ENCODE data around the gene PPP2R5C. TPM values are rescaled to one million over a fixed set of nuclear protein-coding genes. Genes with fewer than 3 reads are reported as not detected.
"Not testable (repeated sequence)": the region's sequence is repeated elsewhere in the genome, so short reads cannot be mapped to it uniquely, and the experiment has no call there.

Gene PPP2R5C
- polyA plus RNA-seq, 3 donors, result 92.1 to 105 (median 95.3) TPM

GRCh38 chr14:101740981-101741380 lies 20.5 kb upstream of the PPP2R5C start:
- DNase-seq, result no peak

GRCh38 chr14:101743701-101744100 lies 17.8 kb upstream of the PPP2R5C start:
- DNase-seq, result no peak

- DNase-seq, result not testable (repeated sequence)
Observed at GRCh38 chr14:101744382-101744781, 17.1 kb upstream of the PPP2R5C start.

GRCh38 chr14:101749756-101750155 lies 11.8 kb upstream of the PPP2R5C start:
- DNase-seq, result not testable (repeated sequence)

- DNase-seq, result no peak
Observed at GRCh38 chr14:101754893-101755292, 6.6 kb upstream of the PPP2R5C start.

- no peak for DNase-seq
Observed at GRCh38 chr14:101755591-101756324, 5.8 kb upstream of the PPP2R5C start.

- no peak for DNase-seq
Observed at GRCh38 chr14:101757064-101757838, 4.3 kb upstream of the PPP2R5C start.

- no peak for DNase-seq
Observed at GRCh38 chr14:101757839-101758211, 3.7 kb upstream of the PPP2R5C start.

- DNase-seq, result no peak
Observed at GRCh38 chr14:101758913-101759593, 2.5 kb upstream of the PPP2R5C start.

- DNase-seq, result peak; percentile 95
Observed at GRCh38 chr14:101760138-101761011, 1.1 kb upstream of the PPP2R5C start.

GRCh38 chr14:101761881-101762529 lies 496 bp downstream of the PPP2R5C start:
- DNase-seq, result no peak

GRCh38 chr14:101762530-101763101 lies 1.1 kb downstream of the PPP2R5C start:
- DNase-seq, result no peak

GRCh38 chr14:101763941-101764709 lies 2.6 kb downstream of the PPP2R5C start:
- DNase-seq, result no peak

- no peak for DNase-seq
Observed at GRCh38 chr14:101767618-101768362, 6.3 kb downstream of the PPP2R5C start.

GRCh38 chr14:101770183-101770582 lies 8.7 kb downstream of the PPP2R5C start:
- DNase-seq, result no peak

- DNase-seq, result no peak
Observed at GRCh38 chr14:101772770-101773169, 11.3 kb downstream of the PPP2R5C start.

GRCh38 chr14:101773378-101773777 lies 11.9 kb downstream of the PPP2R5C start:
- no peak for DNase-seq

- DNase-seq, result no peak
Observed at GRCh38 chr14:101774006-101774795, 12.7 kb downstream of the PPP2R5C start.

All from renal pelvis (tissue), 4 donors.